IMR-90 (cell line): ENCODE results near the gene ATP6V1E1. TPM values are rescaled to one million over a fixed set of nuclear protein-coding genes. Genes with fewer than 3 reads are reported as not detected.

ENCODE experiments used
- ATAC-seq: fragments of 200-7000 bp; cut with Tn5 transposase; 2 replicates; pipeline ENCODE4 v1.9.1; 2020; ENCODE audit warnings: low read depth, mild to moderate bottlenecking, moderate library complexity
- BruUV-seq: library from RNA; stranded (reverse); fragments of 400-500 nt; replicated peaks from 2 replicates; lab custom pipeline; 2021; lab: Mats Ljungman, UMichigan
- CTCF ChIA-PET: fragments of 300-600 bp; formaldehyde crosslinking; extraction: SDS; loops from one replicate; lab custom pipeline; 2021; ENCODE audit warnings: antibody characterized with exemption; lab: Yijun Ruan, JAX
- POLR2A ChIA-PET: fragments of 300-600 bp; sonication (Branson Sonifier 250); formaldehyde crosslinking; loops from one replicate; lab custom pipeline; 2022; ENCODE audit warnings: antibody characterized with exemption; ENCODE audit not compliant: unreplicated experiment; lab: Charles Lee
- DNase-seq: peaks from one replicate; pipeline ENCODE4 v3.0.0; 2013
- H2AFZ ChIP-seq: replicated peaks from 2 replicates; pipeline ENCODE3; 2013; ENCODE audit warnings: low read length, mild to moderate bottlenecking; ENCODE audit not compliant: poor library complexity
- H2AK5ac ChIP-seq: 2 replicates; pipeline ENCODE4 v1.6.1; 2013; ENCODE audit warnings: low read depth, low read length, inconsistent platforms
- H2AK9ac ChIP-seq: replicated peaks from 2 replicates; pipeline ENCODE3; 2013; ENCODE audit warnings: mild to moderate bottlenecking, low read depth, low read length, moderate library complexity; ENCODE audit not compliant: poor library complexity
- H2BK120ac ChIP-seq: 2 replicates; pipeline ENCODE4 v1.6.1; 2013; ENCODE audit warnings: low read depth, low read length, inconsistent platforms
- H2BK15ac ChIP-seq: 3 replicates; pipeline ENCODE4 v1.6.1; 2013; ENCODE audit warnings: low read depth, low read length, inconsistent platforms
- H2BK20ac ChIP-seq: 2 replicates; pipeline ENCODE4 v1.6.1; 2013; ENCODE audit warnings: low read depth, mild to moderate bottlenecking, inconsistent platforms, low read length, moderate library complexity
- H2BK5ac ChIP-seq: 2 replicates; pipeline ENCODE4 v1.6.1; 2013; ENCODE audit warnings: mild to moderate bottlenecking, low read depth, low read length, inconsistent platforms; ENCODE audit not compliant: poor library complexity, severe bottlenecking
- H3K14ac ChIP-seq: replicated peaks from 2 replicates; pipeline ENCODE4 v1.6.1; 2013; ENCODE audit warnings: low read depth, low read length, inconsistent platforms
- H3K18ac ChIP-seq: 2 replicates; pipeline ENCODE4 v1.6.1; 2013; ENCODE audit warnings: low read depth, low read length, control low read depth
- H3K23ac ChIP-seq: 2 replicates; pipeline ENCODE4 v1.6.1; 2013; ENCODE audit warnings: low read depth, low read length, inconsistent platforms
- H3K27ac ChIP-seq: 2 replicates; pipeline ENCODE4 v1.5.1; 2013; ENCODE audit warnings: mild to moderate bottlenecking, control low read depth, low read length; ENCODE audit not compliant: insufficient read depth
- H3K27me3 ChIP-seq: 2 replicates; pipeline ENCODE4 v1.6.1; 2013; ENCODE audit warnings: low read length; ENCODE audit not compliant: control insufficient read depth, insufficient read depth
- H3K36me3 ChIP-seq: 2 replicates; pipeline ENCODE4 v1.6.1; 2013; ENCODE audit warnings: low read length, mixed read lengths; ENCODE audit not compliant: control insufficient read depth, insufficient read depth
- H3K4ac ChIP-seq: 2 replicates; pipeline ENCODE4 v1.6.1; 2013; ENCODE audit warnings: low read depth, low read length, inconsistent platforms
- H3K4me1 ChIP-seq: 2 replicates; pipeline ENCODE4 v1.6.1; 2013; ENCODE audit warnings: low read length, mixed read lengths; ENCODE audit not compliant: control insufficient read depth, insufficient read depth
- H3K4me2 ChIP-seq: 2 replicates; pipeline ENCODE4 v1.6.1; 2013; ENCODE audit warnings: low read depth, mild to moderate bottlenecking, control low read depth, low read length, moderate library complexity
- H3K4me3 ChIP-seq: 2 replicates; pipeline ENCODE4 v1.5.1; 2013; ENCODE audit warnings: low read depth, mild to moderate bottlenecking, control low read depth, low read length, moderate library complexity; ENCODE audit not compliant: insufficient read depth
- H3K56ac ChIP-seq: 2 replicates; pipeline ENCODE4 v1.6.1; 2013; ENCODE audit warnings: low read length, inconsistent platforms; ENCODE audit not compliant: insufficient read depth; ENCODE audit errors: extremely low read depth
- H3K79me1 ChIP-seq, 2 experiments: 2 replicates each; pipeline ENCODE4 v1.6.1; 2013; ENCODE audit warnings: low read length in 2 of 2, inconsistent platforms in 1 of 2, low read depth in 1 of 2
- H3K9ac ChIP-seq: 2 replicates; pipeline ENCODE4 v1.6.1; 2013; ENCODE audit warnings: low read depth, low read length, control low read depth
- H3K9me1 ChIP-seq: 2 replicates; pipeline ENCODE4 v1.6.1; 2013; ENCODE audit warnings: low read length, inconsistent platforms; ENCODE audit not compliant: insufficient read depth
- H3K9me3 ChIP-seq: 2 replicates; pipeline ENCODE4 v1.6.1; 2013; ENCODE audit warnings: low read length; ENCODE audit not compliant: control insufficient read depth, insufficient read depth
- H4K20me1 ChIP-seq: 2 replicates; pipeline ENCODE4 v1.6.1; 2013; ENCODE audit warnings: low read length, inconsistent platforms; ENCODE audit not compliant: insufficient read depth
- H4K5ac ChIP-seq: 2 replicates; pipeline ENCODE4 v1.6.1; 2013; ENCODE audit warnings: mild to moderate bottlenecking, low read depth, low read length, control low read depth
- H4K8ac ChIP-seq, 2 experiments: 2 replicates each; pipeline ENCODE4 v1.6.1; 2013; ENCODE audit warnings: low read depth in 2 of 2, low read length in 2 of 2, control low read depth in 1 of 2, inconsistent platforms in 1 of 2
- H4K91ac ChIP-seq: 2 replicates; pipeline ENCODE4 v1.6.1; 2013; ENCODE audit warnings: low read depth, low read length, inconsistent platforms; ENCODE audit not compliant: insufficient read depth
- BHLHE40 ChIP-seq: fragments of 150-350 bp; IDR thresholded peaks from 2 replicates; pipeline ENCODE4 v1.6.1; 2016; ENCODE audit warnings: mild to moderate bottlenecking, low read depth, low read length
- CEBPB ChIP-seq: IDR thresholded peaks from 2 replicates; pipeline ENCODE4 v1.6.1; 2012; ENCODE audit warnings: low read depth, low read length, improper control_type of control experiment
- CTCF ChIP-seq: conservative IDR thresholded peaks from 2 replicates; pipeline ENCODE4 v1.5.1; 2012; ENCODE audit warnings: mild to moderate bottlenecking, low read depth, low read length, improper control_type of control experiment
- FOS ChIP-seq: fragments of 150-350 bp; IDR thresholded peaks from 2 replicates; pipeline ENCODE4 v1.6.1; 2016; ENCODE audit warnings: low read depth, low read length
- NFE2L2 ChIP-seq: fragments of 150-350 bp; IDR thresholded peaks from 2 replicates; pipeline ENCODE4 v1.6.1; 2016; ENCODE audit warnings: low read depth, mild to moderate bottlenecking, low read length
- RCOR1 ChIP-seq: IDR thresholded peaks from 2 replicates; pipeline ENCODE4 v1.6.1; 2012; ENCODE audit warnings: mild to moderate bottlenecking, low read length, improper control_type of control experiment; ENCODE audit not compliant: insufficient replicate concordance
- SMC3 ChIP-seq: fragments of 150-350 bp; IDR thresholded peaks from 2 replicates; pipeline ENCODE4 v1.6.1; 2016; ENCODE audit warnings: low read depth, mild to moderate bottlenecking, antibody characterized with exemption, low read length, moderate library complexity
- USF2 ChIP-seq: fragments of 150-350 bp; IDR thresholded peaks from 2 replicates; pipeline ENCODE4 v1.6.1; 2017; ENCODE audit warnings: mild to moderate bottlenecking, antibody characterized with exemption, low read length, low read depth
- WGBS, 2 experiments: methylation state at CpG; one replicate each; pipeline versions ENCODE4 v1.1.5 to v1.1.7; 2013; ENCODE audit warnings: missing lambda C conversion rate in 2 of 2; ENCODE audit not compliant: insufficient read length in 1 of 2; ENCODE audit errors: extremely low coverage in 2 of 2; 5-methylcytosine and 5-hydroxymethylcytosine counted together
- dilution Hi-C: fragments of 300-500 bp; cut with HindIII; formaldehyde crosslinking; loops from one replicate; pipeline ENCODE4 v1.14.3; 2018; ENCODE audit warnings: low sequenced_read_pairs; ENCODE audit not compliant: unreplicated experiment
- in situ Hi-C: fragments of 300-500 bp; cut with MboI; formaldehyde crosslinking; loops from 3 replicates; pipeline ENCODE4 v1.14.3; 2019; ENCODE audit warnings: low sequenced_read_pairs, inconsistent platforms, mixed read lengths
- intact Hi-C: fragments of 100-400 bp; cut with micrococcal nuclease; formaldehyde crosslinking; loops from 2 replicates; pipeline ENCODE4 v1.10.0; 2022
- polyA plus RNA-seq, 3 experiments: library from polyadenylated mRNA; depleted of rRNA; stranded (reverse); fragments of >200 nt; gene quantifications; 2 replicates each; pipeline ENCODE4 v1.2.3, GENCODE V29; 2012; ENCODE audit warnings: low replicate concordance in 1 of 3
- total RNA-seq: library from RNA; depleted of rRNA; stranded (reverse); fragments of >200 nt; gene quantifications from 2 replicates; pipeline ENCODE4 v1.2.3, GENCODE V29; 2012

The ATP6V1E1 gene
- total and polyA plus RNA-seq, 2 of the 4 experiments (the other 2 are of a cell fraction), result 144 to 148 TPM

GRCh38 chr22:17647991-17648390 is 19.4 kb upstream of the ATP6V1E1 start:
- in situ Hi-C loops (no loop called here), intact Hi-C loops (no loop called here), dilution Hi-C loops (no loop called here)
- no peak for ATAC-seq
- H3K23ac ChIP-seq, result no peak overlapping the region
- H3K36me3 ChIP-seq, result no peaks in the 10 kb centered on the region
- peak overlapping the region; percentile 29; the same call in 1 of the 2 replicates for H3K27ac ChIP-seq
- no peak overlapping the region for H4K91ac ChIP-seq
- H3K18ac ChIP-seq, result no peak overlapping the region
- no peaks in the 10 kb centered on the region for H3K27me3 ChIP-seq
- H3K4ac ChIP-seq, result no peak overlapping the region
- H2AFZ ChIP-seq, result no peak overlapping the region
- BruUV-seq, result no TSS peak
- no peak overlapping the region for H3K56ac ChIP-seq
- no peak overlapping the region for H2BK20ac ChIP-seq
- H3K9me1 ChIP-seq, result no peaks in the 10 kb centered on the region
- H3K4me1 ChIP-seq, result no peaks in the 10 kb centered on the region
- H3K9ac ChIP-seq, result no peak overlapping the region
- no peak overlapping the region for H3K14ac ChIP-seq
- H2BK15ac ChIP-seq, result no peak overlapping the region
- no peak overlapping the region for H3K4me3 ChIP-seq
- H2BK120ac ChIP-seq, result no peak overlapping the region
- WGBS, 2 experiments, result no CpG with 5 or more reads among the region's 5 CpGs
- H3K4me2 ChIP-seq, result no peak overlapping the region
- no peak overlapping the region for H4K8ac ChIP-seq
- CTCF ChIA-PET, result no interaction called here
- H2AK5ac ChIP-seq, result no peak overlapping the region
- H4K5ac ChIP-seq, result no peak overlapping the region
- TF ChIP-seq NFE2L2, result no peak
- no peak for TF ChIP-seq RCOR1
- no peak for TF ChIP-seq CTCF
- TF ChIP-seq SMC3, result no peak
- TF ChIP-seq BHLHE40, result no peak
- TF ChIP-seq CEBPB, result peak; percentile 50
- TF ChIP-seq USF2, result no peak
- TF ChIP-seq FOS, result no peak
- POLR2A ChIA-PET, result no interaction called here
- no peak for DNase-seq
- H3K9me3 ChIP-seq, result no peaks in the 10 kb centered on the region
- H4K20me1 ChIP-seq, result no peaks in the 10 kb centered on the region
- H2BK5ac ChIP-seq, result no peak overlapping the region
- H2AK9ac ChIP-seq, result no peak overlapping the region
- H3K79me1 ChIP-seq, result peaks cover 28 to 43% of the 10 kb centered on the region in 2 experiments
